ENCODE results near the gene TMEM9. TPM values are rescaled to one million over a fixed set of nuclear protein-coding genes. Genes with fewer than 3 reads are reported as not detected.

Gene TMEM9
- polyA plus RNA-seq, 3 donors, result 13.6 to 43.6 (median 22.4) TPM

- H3K9ac ChIP-seq (ENCODE audit: insufficient read depth, low read length, poor library complexity, severe bottlenecking), result no peak overlapping the region
- Mint-ChIP-seq H3K27me3 (ENCODE audit: low read depth in 3 of 3) (peaks cover 4 to 7% (median 6%) of the 10 kb centered on the region in 3 donors), H3K36me3 (no peaks in the 10 kb centered on the region), H3K4me3 (no peak overlapping the region), H3K9me3 (no peaks in the 10 kb centered on the region), H3K4me1 (no peaks in the 10 kb centered on the region), H3K27ac (no peak overlapping the region)
- intact Hi-C loops (cut with micrococcal nuclease), result no loop called here
- no peak for DNase-seq
- no peaks in the 10 kb centered on the region for H3K9me3 ChIP-seq (replicated peaks in 1 of 2; ENCODE audit: control insufficient read depth in 1 of 2, insufficient read depth in 1 of 2, low read length in 2 of 2)
- no peaks in the 10 kb centered on the region for H3K27me3 ChIP-seq (ENCODE audit: control insufficient read depth in 2 of 2, insufficient read depth in 2 of 2, low read length in 2 of 2)
- H4K20me1 ChIP-seq (ENCODE audit: insufficient read depth, low read length), result no peaks in the 10 kb centered on the region
- 80% methylated on average over 6 of the region's 7 CpGs for WGBS (ENCODE audit: insufficient coverage)
- no peak for TF ChIP-seq CTCF (IDR thresholded peaks at IDR 0.05)
- H2AFZ ChIP-seq (ENCODE audit: insufficient read depth, low read depth, low read length, poor library complexity, severe bottlenecking), result no peak overlapping the region
- no peaks in the 10 kb centered on the region for H3K79me2 ChIP-seq (ENCODE audit: insufficient read depth, low read length)
- H3K4me2 ChIP-seq (replicated peaks; ENCODE audit: extremely low read depth, low read length, poor library complexity, severe bottlenecking), result no peak overlapping the region
- no peaks in the 10 kb centered on the region for H3K36me3 ChIP-seq (replicated peaks in 1 of 2; ENCODE audit: control insufficient read depth in 1 of 2, insufficient read depth in 2 of 2, low read length in 2 of 2)
- no peak overlapping the region for H3K27ac ChIP-seq (ENCODE audit: low read depth in 1 of 2, low read length in 2 of 2)
- H3K4me3 ChIP-seq (replicated peaks in 1 of 3; ENCODE audit: low read depth in 2 of 3, low read length in 3 of 3), result no peak overlapping the region
- no peaks in the 10 kb centered on the region for H3K4me1 ChIP-seq (ENCODE audit: control insufficient read depth in 1 of 2, insufficient read depth in 2 of 2, low read length in 2 of 2)
Observed at GRCh38 chr1:201093962-201094361, 60.3 kb downstream of the TMEM9 start.

- Histone ChIP-seq H4K20me1 (ENCODE audit: insufficient read depth, low read length) (no peaks in the 10 kb centered on the region), H3K4me3 (replicated peaks in 1 of 3; ENCODE audit: low read depth in 2 of 3, low read length in 3 of 3) (no peak overlapping the region), H3K9me3 (replicated peaks in 1 of 2; ENCODE audit: control insufficient read depth in 1 of 2, insufficient read depth in 1 of 2, low read length in 2 of 2) (no peaks in the 10 kb centered on the region), H3K79me2 (ENCODE audit: insufficient read depth, low read length) (no peaks in the 10 kb centered on the region), H3K4me2 (replicated peaks; ENCODE audit: extremely low read depth, low read length, poor library complexity, severe bottlenecking) (no peak overlapping the region), H3K27ac (ENCODE audit: low read depth in 1 of 2, low read length in 2 of 2) (no peak overlapping the region), H3K9ac (ENCODE audit: insufficient read depth, low read length, poor library complexity, severe bottlenecking) (no peak overlapping the region), H3K27me3 (ENCODE audit: control insufficient read depth in 2 of 2, insufficient read depth in 2 of 2, low read length in 2 of 2) (no peaks in the 10 kb centered on the region), H3K4me1 (ENCODE audit: control insufficient read depth in 1 of 2, insufficient read depth in 2 of 2, low read length in 2 of 2) (no peaks in the 10 kb centered on the region), H3K36me3 (replicated peaks in 1 of 2; ENCODE audit: control insufficient read depth in 1 of 2, insufficient read depth in 2 of 2, low read length in 2 of 2) (no peaks in the 10 kb centered on the region), H2AFZ (ENCODE audit: insufficient read depth, low read depth, low read length, poor library complexity, severe bottlenecking) (no peak overlapping the region)
- H3K36me3 Mint-ChIP-seq, result no peaks in the 10 kb centered on the region
- H3K4me1 Mint-ChIP-seq, result no peaks in the 10 kb centered on the region
- H3K27ac Mint-ChIP-seq, result no peak overlapping the region
- 98% methylated on average over 4 of the region's 7 CpGs for WGBS (ENCODE audit: insufficient coverage)
- H3K27me3 Mint-ChIP-seq (ENCODE audit: low read depth in 3 of 3), result peaks cover 4 to 7% (median 6%) of the 10 kb centered on the region in 3 donors
- no peaks in the 10 kb centered on the region for H3K9me3 Mint-ChIP-seq
- intact Hi-C loops (cut with micrococcal nuclease), result no loop called here
- no peak for DNase-seq
- H3K4me3 Mint-ChIP-seq, result no peak overlapping the region
- TF ChIP-seq CTCF (IDR thresholded peaks at IDR 0.05), result no peak
Observed at GRCh38 chr1:201093561-201093960, 60.7 kb downstream of the TMEM9 start.
